KBM-7 (cell line): ENCODE data around the gene DIP2B.

Source experiments
- DNase-seq: peaks from one replicate; pipeline ENCODE4 v3.0.0-alpha.2; 2015
- in situ Hi-C: fragments of 300-500 bp; cut with MboI; formaldehyde crosslinking; loops from 2 replicates; pipeline ENCODE4 v1.14.3; 2020; ENCODE audit warnings: low sequenced_read_pairs, low pct_unique_long_range_greater_than_20kb, mixed read lengths

The DIP2B gene

DNA sequence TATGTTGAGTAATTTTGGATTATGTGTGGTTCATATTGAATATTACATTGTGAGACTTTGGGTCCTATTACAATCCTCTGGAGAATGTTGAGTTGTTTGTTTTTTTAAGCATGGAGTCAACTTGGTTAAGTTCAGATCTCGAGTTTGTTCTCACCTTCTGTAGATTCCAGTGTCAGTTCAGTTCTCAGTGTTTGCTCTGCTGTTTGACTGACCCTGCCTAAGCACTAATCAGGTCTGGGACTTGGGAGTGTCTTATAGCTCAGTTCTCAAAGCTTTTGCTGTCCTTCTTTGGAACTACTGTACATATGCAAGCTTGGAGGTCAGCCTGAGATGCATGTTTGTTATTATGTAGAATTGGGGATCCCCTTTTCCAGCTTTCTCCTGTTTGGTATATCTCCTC, 63.1 kb downstream of the DIP2B start:
- in situ Hi-C loops = no loop called here
- no peak for DNase-seq

DNA sequence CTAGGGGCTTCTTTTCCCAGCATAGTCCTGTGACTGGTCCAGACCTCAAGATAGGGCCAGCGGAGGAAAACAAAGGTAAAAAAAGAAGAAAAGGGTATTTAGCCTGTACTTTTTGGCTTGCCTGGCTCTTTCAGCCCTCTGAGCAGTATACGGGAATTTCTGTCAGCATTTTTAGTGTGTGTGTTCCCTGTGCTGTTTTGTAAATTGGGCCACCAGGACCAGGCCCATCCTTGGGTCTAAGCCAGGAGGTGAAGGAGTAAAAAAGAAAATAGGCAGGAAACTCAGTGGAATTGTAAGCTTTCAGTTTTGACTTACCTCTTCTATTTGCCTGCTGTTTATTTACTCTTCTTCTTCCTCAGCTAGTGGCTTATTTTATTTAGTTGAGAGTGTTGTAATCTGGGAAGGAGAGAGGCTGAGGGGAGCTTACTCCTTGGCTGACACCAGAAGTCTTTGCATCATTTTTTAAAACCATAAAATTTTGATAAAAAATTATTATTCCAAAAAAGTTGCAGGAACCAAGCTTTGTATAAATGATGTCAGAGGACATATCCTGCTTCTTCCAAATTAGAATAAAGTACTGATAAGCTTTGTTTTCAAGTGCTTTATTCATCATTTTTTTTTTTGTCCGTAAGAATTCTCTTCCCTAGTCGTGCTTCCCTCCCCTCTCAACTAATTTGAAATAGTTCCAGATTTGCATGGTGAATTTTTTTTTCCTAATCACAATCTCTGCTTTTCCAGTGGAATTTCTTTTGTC, 63.7 kb downstream of the DIP2B start:
- no peak for DNase-seq
- in situ Hi-C loops = no loop called here

DNA sequence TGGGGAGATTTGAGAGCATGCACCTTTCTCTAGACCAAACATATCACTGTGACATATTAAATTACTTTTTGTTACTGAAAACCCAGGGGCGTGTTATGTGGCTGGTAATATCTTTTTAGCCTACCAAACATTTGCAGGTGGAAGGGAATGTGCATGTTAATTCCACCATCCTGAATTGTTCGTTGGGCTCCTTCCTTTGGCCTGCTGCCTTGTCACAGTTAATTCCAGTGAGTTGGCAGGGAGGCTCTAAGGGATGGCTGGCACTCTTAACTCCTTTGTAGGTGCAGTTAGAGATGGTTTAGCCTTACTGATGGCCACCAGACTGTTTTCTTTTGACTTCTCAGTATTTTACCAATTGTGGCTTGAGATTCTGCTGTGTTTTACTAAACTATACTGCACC, 64.5 kb downstream of the DIP2B start:
- in situ Hi-C loops = no loop called here
- DNase-seq = no peak

DNA sequence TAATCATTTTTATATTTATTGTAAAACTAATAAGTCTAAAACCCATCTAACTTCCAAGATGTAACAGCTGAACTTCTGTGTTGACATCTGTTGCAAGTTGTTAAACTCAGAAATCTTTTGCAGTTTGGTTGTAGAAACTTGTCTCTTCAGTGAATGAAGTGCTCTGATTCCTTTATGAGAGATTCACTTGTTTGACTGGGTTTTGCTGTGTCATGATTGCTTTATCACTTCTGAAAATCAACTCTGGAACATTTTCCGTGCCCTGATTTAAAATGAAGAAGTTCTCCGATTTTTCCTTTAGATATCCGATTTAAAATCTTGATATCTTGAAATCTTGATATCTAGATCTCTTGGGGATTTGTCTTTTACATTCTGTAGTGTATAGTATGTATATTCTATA, 65.1 kb downstream of the DIP2B start:
- DNase-seq = no peak
- in situ Hi-C loops = no loop called here

DNA sequence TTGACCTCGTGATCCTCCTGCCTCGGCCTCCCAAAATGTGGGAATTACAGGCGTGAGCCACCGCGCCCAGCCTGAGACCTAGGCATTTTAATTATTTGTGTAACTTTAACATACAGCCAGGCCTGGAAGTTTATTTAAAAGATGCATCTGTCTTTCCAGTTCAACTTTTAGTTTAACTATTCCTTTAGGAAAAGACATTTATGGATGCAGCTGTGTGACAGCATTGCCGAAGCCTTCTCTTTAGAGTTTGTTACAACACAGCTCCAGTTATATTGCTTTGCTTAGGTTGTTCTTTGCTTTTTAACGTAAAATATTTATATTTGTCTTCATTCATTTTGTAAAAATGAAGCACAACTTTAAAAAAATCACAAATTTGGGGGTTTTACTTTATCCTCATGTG, 67.0 kb downstream of the DIP2B start:
- no peak for DNase-seq
- in situ Hi-C loops = no loop called here

DNA sequence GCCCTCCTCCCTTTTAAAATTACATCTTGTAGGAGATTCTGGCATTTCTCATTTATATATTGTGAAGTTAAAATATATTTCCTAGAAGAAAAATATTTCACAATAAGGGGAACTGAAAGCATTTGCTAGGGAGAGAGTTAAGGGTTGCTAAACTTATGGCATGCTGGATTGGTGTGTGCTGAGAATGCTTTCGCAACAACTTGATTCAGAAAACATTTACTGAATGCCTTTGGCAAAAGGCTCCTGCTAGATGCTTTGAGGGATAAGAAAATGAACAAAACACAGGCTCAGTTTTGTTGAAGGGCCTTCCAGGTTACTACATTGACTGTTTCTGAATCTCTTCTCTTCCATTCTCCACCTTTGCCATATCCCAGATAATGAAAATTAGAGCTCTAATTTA, 67.5 kb downstream of the DIP2B start:
- in situ Hi-C loops = no loop called here
- peak; percentile 71 for DNase-seq

DNA sequence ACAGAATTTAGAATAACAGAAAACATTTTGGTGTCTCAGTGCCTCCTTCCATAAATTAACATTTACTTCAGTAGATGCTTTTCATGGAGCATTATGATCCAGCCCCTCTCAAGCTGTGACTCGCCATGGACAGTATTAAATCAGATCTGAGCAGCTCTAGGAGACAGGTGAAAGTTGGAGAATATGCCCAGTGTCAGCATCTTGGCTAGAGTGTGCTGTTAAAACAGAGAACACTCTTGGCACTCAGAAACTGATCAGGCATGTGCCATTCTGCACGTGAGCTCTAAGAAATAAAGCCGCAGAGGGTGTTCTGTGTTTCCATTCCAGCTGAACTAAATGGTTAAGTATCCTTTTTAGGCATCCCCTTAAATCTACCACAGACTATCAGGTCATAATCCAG, 68.0 kb downstream of the DIP2B start:
- in situ Hi-C loops = no loop called here
- no peak for DNase-seq

DNA sequence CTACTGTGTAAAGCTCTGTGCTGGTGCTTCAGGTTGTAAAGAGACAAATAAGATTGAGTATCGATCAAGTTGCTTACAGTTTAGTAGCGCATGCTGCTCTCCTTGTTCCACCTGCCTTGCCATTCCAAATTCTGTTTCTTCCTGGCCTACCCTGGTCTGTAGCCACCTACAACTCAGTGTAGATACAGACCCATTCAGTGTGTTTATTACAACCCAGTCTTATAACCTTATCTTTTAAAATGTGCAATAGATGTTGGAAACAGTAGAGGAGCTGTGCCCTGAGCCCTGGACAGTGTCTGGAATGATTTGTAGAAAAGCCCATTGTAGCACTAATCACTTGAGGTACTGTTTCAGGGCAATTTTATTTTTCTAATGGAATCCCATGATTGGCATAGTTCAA, 68.5 kb downstream of the DIP2B start:
- DNase-seq = no peak

DNA sequence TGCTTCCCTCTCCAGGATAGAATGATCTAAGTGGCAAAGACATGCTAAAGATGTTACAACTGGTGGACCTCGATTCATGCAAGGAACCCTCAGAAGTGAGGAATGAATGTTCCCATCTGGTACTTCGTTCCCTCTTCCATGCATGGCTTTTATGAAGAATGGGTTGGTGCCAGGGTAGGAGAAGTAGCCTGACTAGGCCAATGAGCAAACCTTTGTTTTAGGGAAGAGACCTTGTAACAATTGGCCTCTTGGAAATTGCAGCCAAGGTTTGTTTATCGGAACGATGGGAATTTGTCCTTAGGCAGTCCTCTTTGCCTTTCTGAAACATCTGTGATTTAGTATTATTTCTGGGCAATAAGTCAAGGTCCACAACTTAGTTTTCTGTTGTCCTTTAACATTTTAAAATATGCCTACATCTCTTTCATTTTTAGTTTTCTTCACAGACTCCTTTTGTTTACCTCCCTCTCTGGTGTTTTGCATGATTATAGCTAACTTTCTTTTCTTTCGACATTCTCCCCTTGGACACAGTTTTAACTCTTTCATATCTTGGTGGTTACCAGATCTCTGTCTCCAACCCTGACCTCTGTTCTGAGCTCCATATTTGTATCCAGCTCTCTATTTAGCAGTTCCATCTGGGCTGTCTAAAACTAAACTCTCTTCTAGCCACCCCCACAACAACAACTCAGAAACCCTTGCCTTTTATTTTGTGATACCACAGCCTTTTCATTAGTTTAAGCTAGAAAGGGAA, 70.0 kb downstream of the DIP2B start:
- in situ Hi-C loops = no loop called here
- DNase-seq = no peak

More for the DNA sequence above, 68.5 kb downstream of the DIP2B start:
- in situ Hi-C loops = no loop called here

DNA sequence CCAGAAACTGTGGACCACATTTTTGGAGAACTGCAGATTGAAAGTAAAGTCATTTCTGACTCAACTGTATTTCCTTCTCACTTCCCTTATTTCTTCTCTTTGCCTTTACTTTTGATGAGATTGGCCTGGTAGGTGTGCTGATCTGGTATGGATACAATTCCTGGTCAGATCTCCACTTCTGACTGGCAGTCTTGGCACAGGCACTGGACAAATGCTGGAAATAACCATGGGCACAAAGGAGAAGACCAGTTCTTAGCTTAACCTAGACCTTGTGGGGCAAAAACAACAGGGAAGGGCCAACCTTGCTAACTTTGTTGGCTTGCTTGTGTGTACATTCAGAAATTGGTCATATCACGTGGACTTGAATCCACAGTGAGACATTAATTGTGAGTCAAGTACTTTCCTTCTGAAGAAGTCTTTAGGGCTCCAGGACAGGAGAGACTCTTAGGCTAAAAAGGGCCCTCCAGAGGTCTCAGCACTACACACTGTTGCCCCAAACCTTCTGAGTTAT, 75.0 kb downstream of the DIP2B start:
- no peak for DNase-seq

DNA sequence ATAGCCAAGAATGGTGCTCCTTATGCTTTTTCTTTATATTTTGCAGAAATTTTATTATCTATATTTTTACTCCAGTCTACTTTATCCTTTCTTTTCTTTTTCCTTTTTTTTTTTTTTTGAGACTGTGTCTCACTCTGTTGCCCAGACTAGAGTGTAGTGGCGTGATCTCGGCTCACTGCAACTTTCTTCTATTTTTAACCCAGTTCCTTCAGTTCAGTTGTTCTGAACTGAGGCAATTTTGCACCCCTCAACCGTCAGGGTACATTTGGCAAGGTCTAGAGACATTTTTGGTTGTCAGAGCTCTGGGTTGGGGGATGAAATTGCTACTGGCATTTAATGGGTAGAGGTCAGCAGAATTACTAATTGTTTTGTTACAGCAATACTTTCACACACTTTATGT, 75.7 kb downstream of the DIP2B start:
- in situ Hi-C loops = no loop called here

More for the DNA sequence above, 75.0 kb downstream of the DIP2B start:
- in situ Hi-C loops = no loop called here

DNA sequence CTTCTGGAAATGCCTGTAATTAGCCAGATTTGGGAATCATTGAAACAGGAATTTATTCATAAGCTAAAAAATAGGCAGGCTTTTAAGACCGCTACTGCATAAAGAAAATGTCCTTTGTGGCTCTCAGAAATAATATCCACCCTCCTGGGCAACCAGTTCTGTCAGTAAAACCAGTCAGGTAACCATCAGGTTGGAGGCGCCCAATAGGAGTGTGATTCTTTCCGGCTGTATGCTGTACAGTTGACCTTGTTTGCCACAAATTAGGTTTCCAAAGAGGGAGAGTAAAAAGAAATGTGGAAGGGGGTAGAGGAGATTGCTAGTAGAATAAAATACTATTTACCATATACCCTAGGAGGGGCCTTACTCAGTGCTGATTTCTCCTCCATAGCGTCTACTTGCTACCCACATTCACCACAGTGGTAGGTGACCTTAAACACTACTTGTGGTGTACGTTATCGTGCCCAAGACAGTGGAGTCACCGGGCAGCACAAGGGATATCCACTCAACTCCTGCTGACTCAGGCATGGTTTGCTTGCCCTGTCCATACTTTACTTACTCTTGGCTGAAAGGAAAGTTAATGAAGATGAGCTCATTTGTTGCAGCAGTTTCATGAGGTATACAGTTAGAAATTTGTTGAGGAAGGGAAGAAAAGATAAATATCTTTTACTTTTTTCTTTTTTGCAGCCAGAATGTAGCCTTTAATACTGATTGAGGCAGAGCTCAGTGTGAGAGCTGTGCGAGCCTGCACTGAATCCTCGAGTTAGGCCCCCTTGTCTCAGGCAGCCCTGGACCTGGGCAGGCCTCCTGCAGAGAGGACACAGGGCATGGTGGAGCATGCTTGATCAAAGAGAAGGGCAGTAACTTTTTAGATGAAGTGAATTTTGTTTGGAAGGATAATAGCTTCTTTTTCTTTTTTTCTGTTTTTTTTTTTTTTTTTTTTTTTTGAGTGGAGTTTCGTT, 76.7 kb downstream of the DIP2B start:
- in situ Hi-C loops = no loop called here
- DNase-seq = no peak

More for the DNA sequence above, 75.7 kb downstream of the DIP2B start:
- no peak for DNase-seq

DNA sequence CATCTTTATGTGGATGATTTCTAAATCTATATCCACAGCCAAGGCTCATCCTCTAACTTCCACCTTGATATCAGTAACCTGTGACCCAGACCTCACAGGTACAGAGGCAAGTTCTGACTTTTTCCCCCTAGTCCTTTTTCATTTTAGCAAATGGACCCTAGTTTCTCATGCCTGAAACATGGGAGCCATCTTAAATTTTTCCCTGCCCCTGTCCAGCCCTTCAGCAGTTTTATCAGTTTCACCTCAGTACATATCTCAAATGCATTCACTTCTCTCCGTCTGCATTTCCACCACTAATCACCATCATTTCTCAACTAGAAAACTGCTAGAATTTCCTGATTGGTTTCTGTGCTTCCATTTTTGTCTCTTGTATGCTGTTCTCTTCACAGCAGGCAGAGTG, 79.3 kb downstream of the DIP2B start:
- in situ Hi-C loops = no loop called here
- DNase-seq = no peak

DNA sequence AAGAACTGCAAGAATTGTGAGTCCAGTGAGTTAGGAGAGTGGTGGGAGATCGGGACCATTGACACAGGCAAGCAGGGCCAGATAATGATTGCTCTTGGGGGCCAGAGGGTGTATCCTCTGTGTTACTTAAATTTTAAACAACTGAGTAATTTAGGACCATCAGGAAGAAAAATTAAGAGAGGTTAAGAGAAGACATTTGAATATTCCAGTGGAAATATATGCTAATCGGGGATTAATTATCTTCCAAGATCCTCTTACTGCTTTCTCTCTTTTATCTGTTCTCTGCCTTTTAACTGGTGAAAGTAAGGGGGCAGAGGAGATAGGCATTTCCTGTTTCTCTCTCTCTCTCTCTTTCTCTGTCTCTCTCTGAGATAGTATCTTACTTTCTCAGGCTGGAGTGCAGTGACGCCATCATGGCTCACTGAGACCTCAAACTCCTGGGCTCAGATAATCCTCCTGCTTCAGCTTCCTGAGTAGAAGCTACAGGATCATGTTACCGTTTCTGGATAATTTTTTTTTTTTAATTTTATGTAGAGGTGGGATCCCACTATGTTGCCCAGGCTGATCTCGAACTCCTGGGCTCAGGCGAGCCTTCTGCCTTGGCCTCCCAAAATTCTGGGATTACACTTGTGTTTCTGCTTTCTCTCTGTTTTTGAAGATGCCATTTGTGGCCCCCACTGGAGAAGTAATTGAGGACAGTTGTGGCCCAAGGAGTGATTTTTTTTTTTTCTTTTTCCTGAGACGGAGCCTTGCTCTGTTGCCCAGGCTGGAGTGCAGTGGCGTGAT, 85.1 kb downstream of the DIP2B start:
- DNase-seq = peak; percentile 81
- in situ Hi-C loops = no loop called here

DNA sequence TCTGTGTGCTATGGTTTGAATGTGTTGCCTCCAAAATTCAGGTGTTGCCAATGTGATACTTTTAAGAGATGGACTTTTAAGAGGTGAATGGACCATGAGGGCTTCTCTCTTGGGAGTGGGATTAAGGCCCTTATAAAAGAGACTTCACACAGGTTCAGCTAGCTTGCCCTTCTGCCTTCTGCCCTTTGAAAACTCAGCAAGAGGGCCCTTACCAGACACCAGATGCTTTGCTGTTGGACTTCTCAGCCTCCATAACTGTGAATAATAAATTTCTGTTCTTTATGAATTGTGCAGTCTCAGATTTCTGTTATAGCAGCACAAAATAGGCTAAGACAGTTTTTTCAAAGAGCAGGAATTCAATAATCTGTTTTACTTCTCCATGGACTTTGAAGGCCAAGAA, 86.1 kb downstream of the DIP2B start:
- DNase-seq = no peak
- in situ Hi-C loops = no loop called here

DNA sequence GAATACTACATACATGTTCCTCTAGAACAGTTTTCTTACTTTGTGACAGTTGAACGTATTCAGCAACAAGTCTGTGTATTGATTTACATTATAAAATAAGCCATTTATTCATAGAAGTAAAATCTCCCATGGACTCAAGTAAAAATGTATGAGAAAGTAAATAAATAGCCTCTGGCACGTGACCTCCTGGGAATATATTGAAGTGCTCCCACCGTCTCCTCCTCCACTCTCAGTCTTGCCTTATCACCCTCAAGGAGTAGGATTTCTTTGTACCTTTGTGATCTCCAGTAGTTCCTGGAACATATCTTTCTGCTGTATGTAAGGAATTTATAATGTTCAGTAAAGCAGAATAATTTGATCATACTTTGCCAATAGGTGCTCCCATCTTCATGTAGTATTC, 90.9 kb downstream of the DIP2B start:
- in situ Hi-C loops = no loop called here
- DNase-seq = no peak

DNA sequence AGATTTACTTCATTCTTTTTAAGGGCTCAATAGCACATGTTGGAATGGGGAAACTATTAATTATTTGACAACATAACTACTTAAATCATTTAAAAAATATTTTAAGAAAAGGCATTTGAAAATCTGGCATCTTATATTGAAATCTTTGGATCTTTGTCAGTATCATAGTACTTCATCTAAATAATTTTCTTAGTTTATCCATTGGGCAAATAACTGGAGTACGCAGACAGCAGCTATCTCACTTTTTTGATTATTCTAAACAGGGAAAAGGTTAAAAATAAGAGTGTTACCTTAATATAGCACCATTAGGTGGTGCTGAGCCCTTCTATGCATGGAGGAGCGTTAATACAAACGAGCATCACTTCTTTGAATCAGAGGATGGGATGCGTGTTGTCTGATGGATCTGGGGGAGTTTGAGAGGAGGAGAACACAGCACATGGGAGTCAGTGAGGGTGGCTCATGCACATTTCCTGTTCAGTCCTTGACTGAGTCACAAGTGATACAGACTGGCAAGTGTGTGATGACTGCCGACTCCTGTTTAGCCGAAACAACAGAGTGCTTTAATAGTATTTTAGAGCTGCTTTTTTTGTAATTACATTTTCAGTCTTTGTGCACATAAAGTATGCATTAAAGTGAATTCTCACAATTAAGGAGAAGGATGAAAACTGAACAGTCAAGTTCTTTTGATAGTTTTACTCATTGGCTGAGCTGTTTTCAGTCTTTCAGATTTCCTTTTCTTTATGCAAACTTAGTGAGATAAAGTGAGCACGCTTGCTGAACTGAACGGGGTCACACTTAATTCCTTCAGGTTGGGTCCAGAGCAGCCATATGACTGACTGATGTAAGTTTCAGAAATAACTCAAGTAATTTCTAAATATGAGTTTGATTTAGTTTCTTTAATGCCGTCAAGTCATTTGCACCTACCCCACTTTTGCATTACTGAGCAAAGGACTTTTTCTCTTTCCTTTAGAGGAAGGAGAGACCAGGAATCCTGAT, 92.7 kb downstream of the DIP2B start:
- peak; percentile 76 for DNase-seq
- in situ Hi-C loops = no loop called here
